ENCODE data around the gene MUC4. TPM values are rescaled to one million over a fixed set of nuclear protein-coding genes. Genes with fewer than 3 reads are reported as not detected.

The MUC4 gene
- polyA plus RNA-seq, 3 donors, result not detected

DNA sequence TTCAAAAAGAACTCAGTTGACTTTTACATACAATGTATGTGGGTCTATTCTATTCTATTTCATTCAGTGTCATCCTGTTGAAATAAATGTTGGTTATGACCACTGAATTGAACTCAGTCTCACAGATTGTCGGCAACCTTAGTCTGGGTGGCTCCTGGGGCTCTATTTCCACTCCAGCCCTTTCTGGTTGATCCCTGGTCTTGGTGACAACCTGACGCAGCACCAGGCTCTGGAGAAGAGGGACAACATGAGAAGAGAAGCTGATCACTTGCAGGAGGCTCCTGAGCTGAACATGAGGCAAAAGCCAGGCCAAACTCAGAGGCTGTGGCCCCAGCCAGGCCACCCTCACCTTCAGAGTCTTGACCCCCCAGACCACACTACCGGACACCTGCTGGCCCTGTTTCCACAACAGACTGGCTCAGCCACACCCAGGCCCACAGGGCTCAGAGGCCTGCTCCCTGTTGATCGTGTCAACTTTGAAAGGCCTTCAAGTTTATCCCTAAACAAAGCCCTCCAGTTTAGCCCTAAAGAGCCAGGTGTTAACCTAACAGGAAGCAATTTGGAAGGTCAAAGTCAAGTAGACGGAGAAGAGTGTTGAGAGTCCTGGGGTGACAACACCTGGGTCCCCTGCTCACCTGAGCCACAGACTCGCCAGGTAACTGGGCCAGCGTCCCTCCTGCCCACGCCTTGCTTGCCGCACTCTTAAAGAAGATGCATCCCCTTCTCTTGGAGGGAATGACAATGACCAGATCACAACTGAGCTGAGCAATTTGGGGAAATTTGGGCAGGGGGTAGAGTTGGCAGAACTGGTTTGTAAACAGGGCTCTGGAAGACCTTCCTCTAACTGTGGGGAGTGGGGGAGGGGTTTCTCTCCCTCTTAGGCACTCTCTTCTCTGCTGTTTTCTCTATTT is 106.4 kb downstream of the MUC4 start:
- TF ChIP-seq, protein P1, sequence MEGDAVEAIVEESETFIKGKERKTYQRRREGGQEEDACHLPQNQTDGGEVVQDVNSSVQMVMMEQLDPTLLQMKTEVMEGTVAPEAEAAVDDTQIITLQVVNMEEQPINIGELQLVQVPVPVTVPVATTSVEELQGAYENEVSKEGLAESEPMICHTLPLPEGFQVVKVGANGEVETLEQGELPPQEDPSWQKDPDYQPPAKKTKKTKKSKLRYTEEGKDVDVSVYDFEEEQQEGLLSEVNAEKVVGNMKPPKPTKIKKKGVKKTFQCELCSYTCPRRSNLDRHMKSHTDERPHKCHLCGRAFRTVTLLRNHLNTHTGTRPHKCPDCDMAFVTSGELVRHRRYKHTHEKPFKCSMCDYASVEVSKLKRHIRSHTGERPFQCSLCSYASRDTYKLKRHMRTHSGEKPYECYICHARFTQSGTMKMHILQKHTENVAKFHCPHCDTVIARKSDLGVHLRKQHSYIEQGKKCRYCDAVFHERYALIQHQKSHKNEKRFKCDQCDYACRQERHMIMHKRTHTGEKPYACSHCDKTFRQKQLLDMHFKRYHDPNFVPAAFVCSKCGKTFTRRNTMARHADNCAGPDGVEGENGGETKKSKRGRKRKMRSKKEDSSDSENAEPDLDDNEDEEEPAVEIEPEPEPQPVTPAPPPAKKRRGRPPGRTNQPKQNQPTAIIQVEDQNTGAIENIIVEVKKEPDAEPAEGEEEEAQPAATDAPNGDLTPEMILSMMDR (IDR thresholded peaks at IDR 0.05), result no peak
- peaks cover 0 to 2% (median 0%) of the 10 kb centered on the region in 7 donors for H3K9me3 Mint-ChIP-seq
- H3K4me2 ChIP-seq (replicated peaks; ENCODE audit: extremely low read depth, low read length, poor library complexity, severe bottlenecking), result no peak overlapping the region
- H3K27ac Mint-ChIP-seq, result no peak overlapping the region
- H3K36me3 ChIP-seq (replicated peaks in 1 of 2; ENCODE audit: control insufficient read depth in 1 of 2, insufficient read depth in 2 of 2, low read length in 2 of 2), result no peaks in the 10 kb centered on the region
- H4K20me1 ChIP-seq (ENCODE audit: insufficient read depth, low read length), result no peaks in the 10 kb centered on the region
- intact Hi-C loops (cut with micrococcal nuclease), result no loop called here
- H3K4me1 Mint-ChIP-seq, result peaks cover 3% of the 10 kb centered on the region
- H3K9me3 ChIP-seq (replicated peaks in 1 of 2; ENCODE audit: control insufficient read depth in 1 of 2, insufficient read depth in 1 of 2, low read length in 2 of 2), result no peaks in the 10 kb centered on the region
- H3K27ac ChIP-seq (ENCODE audit: low read depth in 1 of 2, low read length in 2 of 2), result no peak overlapping the region
- no peaks in the 10 kb centered on the region for H3K4me1 ChIP-seq (ENCODE audit: control insufficient read depth in 1 of 2, insufficient read depth in 2 of 2, low read length in 2 of 2)
- H3K4me3 ChIP-seq (replicated peaks in 1 of 3; ENCODE audit: low read depth in 2 of 3, low read length in 3 of 3), result no peak overlapping the region
- no peak overlapping the region for H3K9ac ChIP-seq (ENCODE audit: insufficient read depth, low read length, poor library complexity, severe bottlenecking)
- H3K4me3 Mint-ChIP-seq, result no peak overlapping the region
- no peaks in the 10 kb centered on the region for H3K79me2 ChIP-seq (ENCODE audit: insufficient read depth, low read length)
- DNase-seq, result no peak
- peaks cover 4 to 11% of the 10 kb centered on the region in 2 donors for H3K36me3 Mint-ChIP-seq
- no peak overlapping the region for H2AFZ ChIP-seq (ENCODE audit: insufficient read depth, low read depth, low read length, poor library complexity, severe bottlenecking)
- WGBS (ENCODE audit: insufficient coverage), result 95% methylated on average over 9 of the region's 9 CpGs
- H3K27me3 ChIP-seq (ENCODE audit: control insufficient read depth in 2 of 2, insufficient read depth in 2 of 2, low read length in 2 of 2), result no peaks in the 10 kb centered on the region
- H3K27me3 Mint-ChIP-seq (ENCODE audit: low read depth in 3 of 3), result peaks cover 0 to 7% (median 2%) of the 10 kb centered on the region in 3 donors

DNA sequence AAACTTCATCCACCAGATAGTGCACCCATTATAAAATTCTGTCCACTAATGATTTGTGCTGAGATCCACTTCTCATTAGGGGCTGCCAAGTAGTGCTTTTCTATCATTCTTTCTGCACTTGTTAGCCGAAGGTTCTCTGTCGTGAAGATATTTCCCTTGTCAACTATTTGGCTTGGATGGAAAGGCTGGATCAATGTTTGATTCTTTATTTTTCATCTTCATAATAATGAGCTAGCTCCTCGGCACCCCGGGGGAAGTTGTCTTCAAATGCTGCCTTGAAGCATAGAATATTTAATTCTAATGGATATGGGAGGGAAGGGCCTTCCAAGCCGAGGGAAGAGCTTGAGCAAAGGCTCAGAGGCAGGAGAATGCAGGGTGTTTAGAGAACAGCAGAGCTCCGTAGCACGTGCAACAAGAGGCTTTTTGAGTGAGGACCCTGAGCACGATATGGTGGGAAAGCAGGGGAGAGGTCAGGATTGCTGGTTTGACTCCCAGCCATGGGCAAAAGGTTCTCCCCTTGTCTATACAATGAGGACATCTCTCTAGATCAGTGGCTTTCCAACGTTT is 107.2 kb downstream of the MUC4 start:
- no peak overlapping the region for H3K9ac ChIP-seq (ENCODE audit: insufficient read depth, low read length, poor library complexity, severe bottlenecking)
- H3K9me3 Mint-ChIP-seq, result peaks cover 0 to 2% (median 0%) of the 10 kb centered on the region in 7 donors
- H3K27ac Mint-ChIP-seq, result peak overlapping the region in 1 of 7 donors; percentile 23
- TF ChIP-seq, protein P1 (IDR thresholded peaks at IDR 0.05), result no peak
- peaks cover 3% of the 10 kb centered on the region for H3K4me1 Mint-ChIP-seq
- H3K4me1 ChIP-seq (ENCODE audit: control insufficient read depth in 1 of 2, insufficient read depth in 2 of 2, low read length in 2 of 2), result no peaks in the 10 kb centered on the region
- DNase-seq, result no peak
- no peaks in the 10 kb centered on the region for H3K9me3 ChIP-seq (replicated peaks in 1 of 2; ENCODE audit: control insufficient read depth in 1 of 2, insufficient read depth in 1 of 2, low read length in 2 of 2)
- intact Hi-C loops (cut with micrococcal nuclease), result no loop called here
- H3K27me3 Mint-ChIP-seq (ENCODE audit: low read depth in 3 of 3), result peaks cover 0 to 7% (median 2%) of the 10 kb centered on the region in 3 donors
- 71% methylated on average over 6 of the region's 9 CpGs for WGBS (ENCODE audit: insufficient coverage)
- no peaks in the 10 kb centered on the region for H4K20me1 ChIP-seq (ENCODE audit: insufficient read depth, low read length)
- H3K27me3 ChIP-seq (ENCODE audit: control insufficient read depth in 2 of 2, insufficient read depth in 2 of 2, low read length in 2 of 2), result no peaks in the 10 kb centered on the region
- no peak overlapping the region for H3K27ac ChIP-seq (ENCODE audit: low read depth in 1 of 2, low read length in 2 of 2)
- H3K4me3 ChIP-seq (replicated peaks in 1 of 3; ENCODE audit: low read depth in 2 of 3, low read length in 3 of 3), result no peak overlapping the region
- no peaks in the 10 kb centered on the region for H3K79me2 ChIP-seq (ENCODE audit: insufficient read depth, low read length)
- H3K36me3 ChIP-seq (replicated peaks in 1 of 2; ENCODE audit: control insufficient read depth in 1 of 2, insufficient read depth in 2 of 2, low read length in 2 of 2), result no peaks in the 10 kb centered on the region
- H3K36me3 Mint-ChIP-seq, result peaks cover 0 to 4% of the 10 kb centered on the region in 2 donors
- no peak overlapping the region for H3K4me3 Mint-ChIP-seq
- no peak overlapping the region for H3K4me2 ChIP-seq (replicated peaks; ENCODE audit: extremely low read depth, low read length, poor library complexity, severe bottlenecking)
- no peak overlapping the region for H2AFZ ChIP-seq (ENCODE audit: insufficient read depth, low read depth, low read length, poor library complexity, severe bottlenecking)

Measured in CD14-positive monocyte (primary cell).